Measurements from ENCODE around the gene PSEN1. TPM values are rescaled to one million over a fixed set of nuclear protein-coding genes. Genes with fewer than 3 reads are reported as not detected.

The PSEN1 gene
- total RNA-seq, 1 experiment from 2014 or later = 49.9 TPM

DNA sequence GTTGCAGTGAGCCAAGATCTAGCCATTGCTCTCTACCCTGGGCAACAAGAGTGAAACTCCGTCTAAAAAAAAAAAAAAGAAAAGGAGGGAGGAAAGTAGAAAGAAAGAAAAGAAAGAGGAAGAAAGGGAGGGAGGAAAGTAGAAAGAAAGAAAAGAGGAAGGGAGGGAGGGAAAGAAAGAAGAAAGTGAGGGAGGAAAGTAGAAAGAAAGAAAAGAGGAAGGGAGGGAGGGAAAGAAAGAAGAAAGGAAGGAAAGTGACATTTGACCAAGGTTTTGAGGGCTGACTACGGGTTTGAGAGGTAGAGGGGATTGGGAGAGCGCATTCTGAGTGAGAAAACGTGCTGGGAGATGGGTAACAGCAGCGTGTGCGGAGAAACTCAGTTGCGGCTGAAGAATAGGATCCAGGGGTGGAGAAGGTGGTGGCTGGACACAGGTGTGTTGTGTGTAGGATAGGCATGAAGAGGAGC is 100.5 kb downstream of the PSEN1 start:
- Histone ChIP-seq H3K56ac (ENCODE audit: insufficient read length, low read depth, low read length) (no peak overlapping the region), H2BK15ac (ENCODE audit: low read depth, low read length) (no peak overlapping the region), H3T11ph (ENCODE audit: low read length) (no peak overlapping the region), H3K27ac (ENCODE audit: insufficient read length, low read depth, low read length) (no peak overlapping the region), H4K91ac (ENCODE audit: insufficient read length, low read depth, low read length) (no peak overlapping the region), H3K9me3 (ENCODE audit: control insufficient read depth, low read depth, low read length) (no peaks in the 10 kb centered on the region), H3K9ac (ENCODE audit: extremely low read depth, insufficient read length, low read length) (no peak overlapping the region), H4K8ac (replicated peaks; ENCODE audit: insufficient read length, low read depth, low read length) (no peak overlapping the region), H3K27me3 (ENCODE audit: insufficient read depth, low read length) (peaks cover 22% of the 10 kb centered on the region), H2BK5ac (ENCODE audit: insufficient read length, low read length) (no peak overlapping the region), H4K5ac (ENCODE audit: insufficient read length, low read depth, low read length) (no peak overlapping the region), H2AK5ac (ENCODE audit: insufficient read length, low read length) (no peak overlapping the region), H2AFZ (ENCODE audit: low read length) (no peak overlapping the region), H3K23me2 (ENCODE audit: insufficient read length, low read depth, low read length, poor library complexity, severe bottlenecking) (peaks cover 16% of the 10 kb centered on the region), H3K14ac (ENCODE audit: insufficient read depth, low read length) (no peak overlapping the region), H3K79me1 (ENCODE audit: insufficient read depth, low read depth, low read length, poor library complexity, severe bottlenecking) (no peaks in the 10 kb centered on the region), H3K4me1 (ENCODE audit: insufficient read depth, low read length) (peaks cover 7% of the 10 kb centered on the region; the same call in 1 of the 2 replicates), H3K4me2 (ENCODE audit: insufficient read depth, insufficient read length, low read length) (peak overlapping the region; percentile 86), H2BK20ac (ENCODE audit: low read depth, low read length, poor library complexity, severe bottlenecking) (no peak overlapping the region), H4K20me1 (ENCODE audit: control insufficient read depth, insufficient read depth, insufficient read length) (no peaks in the 10 kb centered on the region), H2BK12ac (ENCODE audit: insufficient read length, low read depth, low read length) (no peak overlapping the region), H2BK120ac (ENCODE audit: low read depth, low read length, poor library complexity, severe bottlenecking) (no peak overlapping the region), H3K79me2 (ENCODE audit: insufficient read depth, low read length) (no peaks in the 10 kb centered on the region), H3K4ac (ENCODE audit: low read depth, low read length) (no peak overlapping the region), H3K18ac (ENCODE audit: insufficient read length, low read depth, low read length) (no peak overlapping the region), H3K23ac (ENCODE audit: insufficient read length, low read depth, low read length) (no peak overlapping the region)
- no peaks in the 10 kb centered on the region; a peak in 1 of 5 replicates for H3K9me3 Mint-ChIP-seq
- H3K4me3 Mint-ChIP-seq = peak overlapping the region; percentile 57 to 85
- peaks cover 72% of the 10 kb centered on the region for H3K27me3 Mint-ChIP-seq (ENCODE audit: low read depth)
- no peak overlapping the region for H3K27ac Mint-ChIP-seq
- peaks cover 64 to 73% of the 10 kb centered on the region in 2 experiments for H3K4me1 Mint-ChIP-seq
- no peak for DNase-seq
- TF ChIP-seq, protein P1, sequence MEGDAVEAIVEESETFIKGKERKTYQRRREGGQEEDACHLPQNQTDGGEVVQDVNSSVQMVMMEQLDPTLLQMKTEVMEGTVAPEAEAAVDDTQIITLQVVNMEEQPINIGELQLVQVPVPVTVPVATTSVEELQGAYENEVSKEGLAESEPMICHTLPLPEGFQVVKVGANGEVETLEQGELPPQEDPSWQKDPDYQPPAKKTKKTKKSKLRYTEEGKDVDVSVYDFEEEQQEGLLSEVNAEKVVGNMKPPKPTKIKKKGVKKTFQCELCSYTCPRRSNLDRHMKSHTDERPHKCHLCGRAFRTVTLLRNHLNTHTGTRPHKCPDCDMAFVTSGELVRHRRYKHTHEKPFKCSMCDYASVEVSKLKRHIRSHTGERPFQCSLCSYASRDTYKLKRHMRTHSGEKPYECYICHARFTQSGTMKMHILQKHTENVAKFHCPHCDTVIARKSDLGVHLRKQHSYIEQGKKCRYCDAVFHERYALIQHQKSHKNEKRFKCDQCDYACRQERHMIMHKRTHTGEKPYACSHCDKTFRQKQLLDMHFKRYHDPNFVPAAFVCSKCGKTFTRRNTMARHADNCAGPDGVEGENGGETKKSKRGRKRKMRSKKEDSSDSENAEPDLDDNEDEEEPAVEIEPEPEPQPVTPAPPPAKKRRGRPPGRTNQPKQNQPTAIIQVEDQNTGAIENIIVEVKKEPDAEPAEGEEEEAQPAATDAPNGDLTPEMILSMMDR (conservative IDR thresholded peaks at IDR 0.05) = no peak
- peaks cover 0 to 3% (median 0%) of the 10 kb centered on the region in 3 experiments; a peak in 1 of 7 replicates for H3K36me3 Mint-ChIP-seq (ENCODE audit: insufficient read depth in 1 of 3, low read depth in 3 of 3)
- WGBS (ENCODE audit: extremely low coverage, insufficient read length, low lambda C conversion rate) = no CpG with 5 or more reads among the region's 7 CpGs
